Measurements from ENCODE around the gene CATSPERZ.

CATSPERZ gene

DNA sequence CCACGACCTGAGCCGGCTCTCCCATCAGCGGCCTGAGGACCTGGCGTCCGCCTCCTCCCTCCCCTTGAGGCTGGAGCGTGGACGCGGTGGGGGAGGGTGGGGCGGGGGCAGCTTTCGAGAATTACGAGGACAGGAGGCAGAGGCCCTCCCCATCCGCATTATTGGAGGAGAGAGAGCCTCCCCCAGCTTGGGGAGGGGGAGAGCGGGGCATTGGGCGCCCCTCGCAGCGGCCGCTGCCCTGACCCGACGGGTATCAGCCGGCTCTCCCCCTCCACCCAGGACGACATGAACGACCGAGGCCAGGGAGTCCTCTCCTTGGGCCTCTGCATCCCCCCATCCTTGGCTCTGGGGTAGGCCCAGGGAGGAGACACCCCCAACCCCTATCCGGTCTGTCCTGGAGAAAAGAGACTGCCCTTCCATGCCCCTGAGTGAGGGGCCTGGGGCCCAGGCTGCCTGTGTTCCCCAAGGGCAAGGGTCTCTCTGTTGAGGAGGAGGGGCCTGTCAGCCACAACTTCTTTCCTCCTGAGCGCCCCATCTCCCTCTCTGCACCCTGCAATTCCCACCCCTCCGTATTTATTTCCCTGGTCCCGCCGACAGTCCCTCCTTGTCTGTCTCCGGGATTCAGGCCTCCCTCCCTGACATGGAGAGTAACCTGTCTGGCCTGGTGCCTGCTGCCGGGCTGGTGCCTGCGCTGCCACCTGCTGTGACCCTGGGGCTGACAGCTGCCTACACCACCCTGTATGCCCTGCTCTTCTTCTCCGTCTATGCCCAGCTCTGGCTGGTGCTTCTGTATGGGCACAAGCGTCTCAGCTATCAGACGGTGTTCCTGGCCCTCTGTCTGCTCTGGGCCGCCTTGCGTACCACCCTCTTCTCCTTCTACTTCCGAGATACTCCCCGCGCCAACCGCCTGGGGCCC, 14.0 kb upstream of the CATSPERZ start:
- DNase-seq, result peak; percentile 54

DNA sequence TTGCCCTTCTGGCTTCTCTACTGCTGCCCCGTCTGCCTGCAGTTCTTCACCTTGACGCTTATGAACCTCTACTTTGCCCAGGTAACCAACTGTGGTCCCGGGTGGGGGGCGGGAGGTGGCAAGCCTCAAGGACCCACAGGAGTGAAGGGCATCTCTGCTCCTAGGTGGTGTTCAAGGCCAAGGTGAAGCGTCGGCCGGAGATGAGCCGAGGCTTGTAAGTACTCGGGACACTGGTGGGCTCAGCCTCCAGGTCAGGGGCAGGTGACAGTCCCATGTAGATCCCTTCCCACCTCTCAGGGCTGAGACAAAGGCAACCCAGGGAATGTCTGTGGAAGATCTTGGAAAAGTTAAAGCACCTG, 13.4 kb upstream of the CATSPERZ start:
- DNase-seq, result no peak

DNA sequence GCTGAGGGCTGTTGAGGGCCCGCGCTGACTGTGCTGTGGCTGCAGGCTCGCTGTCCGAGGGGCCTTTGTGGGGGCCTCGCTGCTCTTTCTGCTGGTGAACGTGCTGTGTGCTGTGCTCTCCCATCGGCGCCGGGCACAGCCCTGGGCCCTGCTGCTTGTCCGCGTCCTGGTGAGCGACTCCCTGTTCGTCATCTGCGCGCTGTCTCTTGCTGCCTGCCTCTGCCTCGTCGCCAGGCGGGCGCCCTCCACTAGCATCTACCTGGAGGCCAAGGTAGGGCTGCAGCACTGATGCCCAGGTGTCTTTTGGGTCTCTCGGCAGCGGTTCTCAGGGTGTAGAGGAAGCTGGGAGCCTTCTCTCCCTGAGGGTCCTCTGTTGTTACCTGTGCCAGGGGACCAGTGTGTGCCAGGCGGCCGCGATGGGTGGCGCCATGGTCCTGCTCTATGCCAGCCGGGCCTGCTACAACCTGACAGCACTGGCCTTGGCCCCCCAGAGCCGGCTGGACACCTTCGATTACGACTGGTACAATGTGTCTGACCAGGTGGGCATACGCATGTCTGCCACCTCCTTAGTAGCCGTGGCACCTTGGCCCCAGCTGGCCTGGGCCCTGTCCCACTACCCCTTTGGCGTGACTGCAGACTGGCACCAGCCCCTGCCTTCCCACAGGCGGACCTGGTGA, 12.3 kb upstream of the CATSPERZ start:
- no peak for DNase-seq

DNA sequence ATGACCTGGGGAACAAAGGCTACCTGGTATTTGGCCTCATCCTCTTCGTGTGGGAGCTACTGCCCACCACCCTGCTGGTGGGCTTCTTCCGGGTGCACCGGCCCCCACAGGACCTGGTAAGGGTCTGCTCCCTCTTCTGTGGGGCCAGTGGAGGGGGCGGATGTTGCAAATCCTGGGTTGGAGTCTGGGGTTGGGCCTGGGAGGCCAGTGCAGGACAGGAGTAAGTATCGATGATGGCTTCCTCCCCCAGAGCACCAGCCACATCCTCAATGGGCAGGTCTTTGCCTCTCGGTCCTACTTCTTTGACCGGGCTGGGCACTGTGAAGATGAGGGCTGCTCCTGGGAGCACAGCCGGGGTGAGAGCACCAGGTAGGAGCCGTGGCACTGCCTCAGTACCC, 11.8 kb upstream of the CATSPERZ start:
- DNase-seq, result no peak

DNA sequence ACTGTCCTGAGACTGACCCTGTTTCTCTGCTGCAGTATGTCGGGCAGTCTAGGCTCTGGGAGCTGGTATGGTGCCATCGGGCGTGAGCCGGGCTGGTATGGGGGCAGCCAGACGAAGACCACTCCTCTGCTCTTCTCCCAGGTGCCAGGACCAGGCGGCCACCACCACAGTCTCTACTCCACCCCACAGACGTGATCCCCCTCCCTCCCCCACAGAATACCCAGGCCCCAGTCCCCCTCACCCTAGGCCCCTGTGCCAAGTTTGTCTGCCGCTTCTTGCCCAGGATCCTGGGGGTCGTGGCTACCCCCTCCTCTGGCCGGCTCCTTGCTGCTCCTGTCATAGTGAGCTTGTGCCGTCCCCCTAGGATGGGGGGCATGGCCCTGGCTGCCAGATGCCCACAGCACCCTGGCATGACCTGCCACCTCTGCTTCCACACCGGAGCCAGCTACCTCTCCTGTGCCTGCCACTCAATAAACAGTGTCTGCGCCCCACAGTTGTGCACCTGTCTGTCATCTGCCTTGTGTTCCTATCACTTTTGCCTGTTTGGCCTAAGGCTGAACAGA, 11.1 kb upstream of the CATSPERZ start:
- no peak for DNase-seq

DNA sequence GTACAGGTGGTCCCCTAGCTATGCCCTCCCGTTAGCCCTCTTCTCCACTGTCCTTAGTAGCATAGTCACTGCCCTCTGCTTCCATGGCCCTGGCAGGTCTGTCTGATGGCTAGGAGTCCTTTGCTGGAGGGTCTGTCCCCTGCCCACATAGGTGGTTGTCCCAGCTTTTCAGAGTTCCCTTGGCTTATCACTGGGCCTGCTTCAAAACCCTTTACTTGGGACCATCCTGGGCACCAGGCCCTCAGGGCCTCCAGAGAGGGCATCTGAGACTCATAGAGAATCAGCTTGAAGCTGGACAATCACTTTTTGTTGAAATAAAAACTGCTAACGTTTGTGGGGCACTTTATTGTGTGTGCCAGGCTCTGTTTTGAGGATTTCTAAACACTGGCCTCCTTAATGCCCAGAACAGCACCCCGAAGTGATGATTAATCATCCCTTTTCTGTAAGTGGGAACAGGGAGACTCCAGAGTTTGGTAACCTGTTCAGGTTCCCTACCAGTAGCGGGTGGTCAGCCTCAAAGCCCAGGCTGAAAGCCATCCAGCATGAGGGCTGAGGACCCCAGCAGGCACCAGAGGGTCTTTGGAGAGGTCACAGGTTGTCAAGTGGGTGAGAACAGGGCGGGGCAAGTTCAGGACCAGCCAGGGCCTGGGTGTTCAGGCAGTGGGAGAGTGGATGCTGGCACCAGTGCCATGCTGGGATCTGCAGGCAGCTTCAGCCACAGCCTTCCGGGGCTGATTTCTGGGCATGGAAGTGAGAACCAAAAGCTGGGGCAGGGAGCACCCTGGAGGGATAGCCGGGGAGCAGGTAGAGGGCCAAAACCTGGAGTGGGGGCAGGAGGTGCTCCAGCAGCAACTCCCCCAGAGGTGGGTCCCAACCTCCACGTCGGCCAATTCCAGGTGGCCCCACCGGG, 9.6 kb upstream of the CATSPERZ start:
- no peak for DNase-seq

DNA sequence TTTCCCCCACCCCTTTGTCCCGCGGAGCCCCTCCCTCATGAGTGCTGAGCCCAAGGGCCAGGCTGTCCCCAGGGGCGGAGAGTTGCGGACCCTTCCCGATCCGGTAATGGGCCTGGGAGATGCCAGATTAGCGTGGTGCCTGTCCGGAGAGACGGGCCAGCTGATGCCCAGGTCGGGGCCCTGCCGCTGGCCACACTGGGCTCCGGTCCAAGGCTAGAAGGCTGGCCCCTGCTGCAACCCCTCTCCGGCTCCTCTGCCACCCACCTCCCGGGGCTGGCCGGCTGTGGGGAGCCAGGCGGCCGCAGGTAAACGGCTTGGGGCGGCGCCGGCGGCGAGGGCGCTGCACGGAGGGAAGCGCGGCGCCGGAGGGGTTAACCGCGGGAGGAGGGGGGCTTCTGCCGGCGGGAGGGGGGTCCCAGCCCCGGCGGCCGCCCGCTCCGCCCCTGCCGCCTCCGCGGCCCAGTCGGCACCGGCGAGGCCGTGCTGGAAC, 8.9 kb upstream of the CATSPERZ start, which contains the start of gene KCNK4:
TSS of gene KCNK4 (plus strand) at position 41 of the 490 bp plus-strand sequence. CDS start 1,717 bp downstream, outside the sequence.
- DNase-seq, result no peak

DNA sequence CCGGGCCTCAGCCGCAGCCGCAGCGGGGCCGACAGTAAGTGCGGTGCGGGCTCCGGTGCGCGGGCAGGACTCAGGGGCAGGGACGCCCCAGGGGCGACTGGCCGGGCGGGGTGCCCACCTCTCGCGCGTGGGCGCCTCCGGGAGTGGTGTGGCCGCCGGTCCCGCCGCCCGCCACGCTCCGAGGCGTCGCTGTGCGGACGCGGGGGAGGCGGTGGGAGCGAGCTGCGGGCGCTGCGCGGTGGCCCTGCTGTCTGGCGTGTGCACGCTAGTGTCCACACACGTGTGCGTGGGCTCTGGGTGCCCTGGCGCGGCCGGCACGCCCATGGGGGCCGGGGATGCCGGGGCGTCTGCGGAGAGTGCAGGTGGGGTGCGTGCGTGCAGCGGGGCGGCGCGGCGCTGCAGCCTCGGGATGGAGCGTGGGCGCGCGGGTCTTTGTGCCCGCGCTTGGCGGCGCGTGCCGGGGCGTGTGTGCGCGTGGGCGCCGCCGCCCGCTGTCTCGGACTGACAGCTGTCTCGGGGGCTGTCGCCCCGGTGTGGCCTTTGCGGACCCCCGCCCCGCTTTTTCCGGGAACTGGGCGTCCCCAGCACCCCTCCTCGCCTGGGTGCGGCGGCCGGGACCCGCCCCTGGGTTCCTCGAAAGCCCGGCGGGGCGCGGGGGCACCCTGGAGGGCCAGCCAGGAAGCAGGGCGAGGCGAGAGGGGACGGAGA, 8.3 kb upstream of the CATSPERZ start:
- no peak for DNase-seq

DNA sequence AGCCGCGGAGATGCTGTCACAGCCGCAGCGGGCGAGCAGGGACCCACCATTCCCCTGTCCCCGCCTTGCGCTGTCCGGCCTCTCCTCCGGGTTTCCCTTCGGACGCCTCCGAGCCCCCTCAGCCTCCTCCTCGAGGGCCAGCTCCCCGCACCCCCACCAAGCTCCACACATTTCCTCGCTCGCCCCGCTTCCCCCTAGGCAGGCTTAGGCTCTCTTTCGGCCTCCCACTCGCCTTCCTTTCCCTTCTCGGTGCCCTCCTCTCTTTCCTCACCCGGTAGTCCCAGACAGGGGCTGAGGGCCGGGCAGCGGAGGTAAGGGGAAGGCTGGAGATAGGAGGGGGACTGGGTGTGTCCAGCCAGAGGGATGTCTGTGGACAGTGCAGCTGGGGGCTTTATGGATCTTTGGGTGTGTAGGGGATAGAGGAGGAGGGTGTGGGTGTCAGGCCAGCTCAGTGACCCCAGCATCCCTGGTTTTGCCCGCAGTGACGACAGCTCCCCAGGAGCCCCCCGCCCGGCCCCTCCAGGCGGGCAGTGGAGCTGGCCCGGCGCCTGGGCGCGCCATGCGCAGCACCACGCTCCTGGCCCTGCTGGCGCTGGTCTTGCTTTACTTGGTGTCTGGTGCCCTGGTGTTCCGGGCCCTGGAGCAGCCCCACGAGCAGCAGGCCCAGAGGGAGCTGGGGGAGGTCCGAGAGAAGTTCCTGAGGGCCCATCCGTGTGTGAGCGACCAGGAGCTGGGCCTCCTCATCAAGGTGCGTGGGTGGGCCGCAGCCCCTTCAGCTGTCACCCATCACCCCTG, 7.5 kb upstream of the CATSPERZ start:
- DNase-seq, result no peak

DNA sequence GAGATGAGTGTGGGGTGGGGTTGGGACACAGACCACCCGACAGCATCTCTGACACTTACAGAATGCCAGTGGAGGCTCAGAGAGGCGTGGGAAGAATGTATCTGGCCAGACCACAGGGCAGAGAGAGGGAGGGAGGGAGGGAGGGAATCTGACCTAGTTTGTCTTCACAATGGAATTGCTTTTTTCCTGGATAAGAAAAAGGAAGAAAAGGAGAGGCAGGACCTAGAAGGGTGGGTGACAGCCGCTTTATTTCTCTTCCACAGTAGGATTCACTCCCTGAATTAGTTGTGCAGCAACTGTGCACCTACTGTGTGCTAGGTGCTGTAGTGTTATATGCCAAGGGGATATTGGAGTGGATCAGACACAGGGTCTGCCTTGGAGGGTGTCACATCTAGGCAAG, 5.4 kb upstream of the CATSPERZ start:
- no peak for DNase-seq

DNA sequence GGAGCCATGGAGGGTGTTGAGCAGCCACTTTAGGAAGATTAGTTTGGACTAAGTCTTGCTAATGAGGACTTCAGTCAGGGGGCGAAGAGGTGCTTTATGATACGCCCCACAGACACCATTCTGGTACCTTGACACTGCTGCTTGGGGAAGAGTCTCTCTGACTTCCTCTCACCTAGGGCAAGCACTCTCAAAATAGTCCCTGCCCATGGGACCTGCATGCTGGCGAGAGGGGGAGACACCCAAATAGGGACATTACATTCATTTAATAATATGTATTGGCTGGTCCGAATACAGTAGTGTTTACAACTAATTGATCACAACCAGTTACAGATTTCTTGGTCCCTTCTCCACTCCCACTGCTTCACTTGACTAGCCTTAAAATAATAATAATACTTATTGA, 4.4 kb upstream of the CATSPERZ start:
- no peak for DNase-seq

DNA sequence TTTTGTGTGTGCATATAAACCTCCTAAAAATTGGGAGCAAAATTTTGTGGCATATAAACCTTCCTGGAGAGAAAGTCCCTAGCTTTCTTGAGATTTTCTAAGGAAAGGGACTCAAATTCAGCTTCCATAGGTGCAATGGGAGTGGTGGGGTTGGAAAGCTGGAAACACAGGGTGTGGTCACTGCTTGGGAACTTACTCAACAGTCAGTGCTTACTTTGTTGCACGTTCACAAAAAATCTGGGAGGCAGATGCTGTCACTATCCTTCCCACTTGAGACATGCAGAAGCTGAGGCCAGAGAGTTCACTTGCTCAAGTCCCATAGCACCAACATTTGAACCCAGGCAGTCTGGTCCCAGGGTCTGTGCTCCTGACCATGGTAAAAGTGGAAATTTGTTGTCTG, 3.9 kb upstream of the CATSPERZ start:
- no peak for DNase-seq

DNA sequence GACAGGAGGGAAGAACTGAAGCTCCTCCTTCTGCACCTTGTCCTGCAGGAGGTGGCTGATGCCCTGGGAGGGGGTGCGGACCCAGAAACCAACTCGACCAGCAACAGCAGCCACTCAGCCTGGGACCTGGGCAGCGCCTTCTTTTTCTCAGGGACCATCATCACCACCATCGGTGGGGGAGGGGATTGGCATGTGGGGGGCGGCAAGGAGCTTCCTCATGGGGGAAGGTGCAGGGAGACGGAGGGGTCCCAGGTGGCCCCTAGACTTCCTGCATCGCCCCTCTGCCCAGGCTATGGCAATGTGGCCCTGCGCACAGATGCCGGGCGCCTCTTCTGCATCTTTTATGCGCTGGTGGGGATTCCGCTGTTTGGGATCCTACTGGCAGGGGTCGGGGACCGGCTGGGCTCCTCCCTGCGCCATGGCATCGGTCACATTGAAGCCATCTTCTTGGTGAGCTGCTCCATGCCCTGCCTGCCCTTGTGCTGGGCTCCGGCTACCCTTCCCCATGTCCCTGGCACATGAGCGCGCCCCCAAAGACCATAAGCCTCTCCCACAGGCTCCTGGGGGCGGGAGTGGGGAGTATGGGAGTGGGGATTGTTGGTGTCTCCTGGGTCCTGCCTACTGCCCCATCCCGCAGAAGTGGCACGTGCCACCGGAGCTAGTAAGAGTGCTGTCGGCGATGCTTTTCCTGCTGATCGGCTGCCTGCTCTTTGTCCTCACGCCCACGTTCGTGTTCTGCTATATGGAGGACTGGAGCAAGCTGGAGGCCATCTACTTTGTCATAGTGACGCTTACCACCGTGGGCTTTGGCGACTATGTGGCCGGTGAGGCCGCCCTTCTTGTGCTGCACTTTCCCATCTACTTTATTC, 3.1 kb upstream of the CATSPERZ start:
- no peak for DNase-seq

DNA sequence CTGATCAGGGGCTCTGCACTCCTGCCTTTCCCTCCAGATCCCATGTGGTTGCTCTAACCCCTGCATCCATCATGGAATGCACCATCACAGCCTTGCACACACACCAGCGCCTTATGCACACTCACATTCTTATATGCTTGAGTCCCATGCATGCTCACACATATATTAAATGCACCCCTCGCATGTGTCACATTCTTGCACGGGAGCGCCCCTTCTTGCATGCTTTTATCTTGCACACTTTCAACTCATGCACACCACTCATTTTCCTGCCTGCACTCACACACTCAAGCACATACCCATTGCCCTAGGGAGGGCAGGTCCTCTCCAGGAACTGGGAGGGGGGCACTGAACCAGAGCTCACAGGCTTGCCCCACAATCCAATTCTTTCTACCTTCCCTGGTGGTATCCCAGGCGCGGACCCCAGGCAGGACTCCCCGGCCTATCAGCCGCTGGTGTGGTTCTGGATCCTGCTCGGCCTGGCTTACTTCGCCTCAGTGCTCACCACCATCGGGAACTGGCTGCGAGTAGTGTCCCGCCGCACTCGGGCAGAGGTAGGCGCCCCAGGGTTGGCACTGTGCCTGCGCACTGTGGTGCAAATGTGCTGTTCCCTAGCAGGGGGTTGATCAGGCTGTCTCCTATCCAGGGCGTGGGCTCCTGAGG, 2.3 kb upstream of the CATSPERZ start:
- DNase-seq, result no peak

DNA sequence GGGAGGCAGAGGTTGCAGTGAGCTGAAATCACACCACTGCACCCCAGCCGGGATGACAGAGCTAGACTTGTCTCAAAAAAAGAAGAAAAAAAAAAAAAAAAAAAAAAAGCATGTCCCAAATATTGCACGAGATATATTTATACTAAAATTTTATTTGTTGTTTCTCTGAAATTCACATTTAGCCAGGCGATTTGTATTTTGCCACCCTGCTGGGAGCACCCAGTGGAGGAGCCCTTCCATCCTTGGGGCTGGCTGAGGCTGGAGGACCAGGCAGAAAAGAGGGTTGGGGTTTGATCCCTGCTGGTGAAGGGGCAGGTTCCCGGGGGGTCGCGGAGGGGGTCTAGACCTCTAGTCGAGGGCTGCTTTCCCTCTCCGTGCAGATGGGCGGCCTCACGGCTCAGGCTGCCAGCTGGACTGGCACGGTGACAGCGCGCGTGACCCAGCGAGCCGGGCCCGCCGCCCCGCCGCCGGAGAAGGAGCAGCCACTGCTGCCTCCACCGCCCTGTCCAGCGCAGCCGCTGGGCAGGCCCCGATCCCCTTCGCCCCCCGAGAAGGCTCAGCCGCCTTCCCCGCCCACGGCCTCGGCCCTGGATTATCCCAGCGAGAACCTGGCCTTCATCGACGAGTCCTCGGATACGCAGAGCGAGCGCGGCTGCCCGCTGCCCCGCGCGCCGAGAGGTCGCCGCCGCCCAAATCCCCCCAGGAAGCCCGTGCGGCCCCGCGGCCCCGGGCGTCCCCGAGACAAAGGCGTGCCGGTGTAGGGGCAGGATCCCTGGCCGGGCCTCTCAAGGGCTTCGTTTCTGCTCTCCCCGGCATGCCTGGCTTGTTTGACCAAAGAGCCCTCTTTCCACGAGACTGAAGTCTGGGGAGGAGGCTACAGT, 952 bp upstream of the CATSPERZ start:
- DNase-seq, result no peak

DNA sequence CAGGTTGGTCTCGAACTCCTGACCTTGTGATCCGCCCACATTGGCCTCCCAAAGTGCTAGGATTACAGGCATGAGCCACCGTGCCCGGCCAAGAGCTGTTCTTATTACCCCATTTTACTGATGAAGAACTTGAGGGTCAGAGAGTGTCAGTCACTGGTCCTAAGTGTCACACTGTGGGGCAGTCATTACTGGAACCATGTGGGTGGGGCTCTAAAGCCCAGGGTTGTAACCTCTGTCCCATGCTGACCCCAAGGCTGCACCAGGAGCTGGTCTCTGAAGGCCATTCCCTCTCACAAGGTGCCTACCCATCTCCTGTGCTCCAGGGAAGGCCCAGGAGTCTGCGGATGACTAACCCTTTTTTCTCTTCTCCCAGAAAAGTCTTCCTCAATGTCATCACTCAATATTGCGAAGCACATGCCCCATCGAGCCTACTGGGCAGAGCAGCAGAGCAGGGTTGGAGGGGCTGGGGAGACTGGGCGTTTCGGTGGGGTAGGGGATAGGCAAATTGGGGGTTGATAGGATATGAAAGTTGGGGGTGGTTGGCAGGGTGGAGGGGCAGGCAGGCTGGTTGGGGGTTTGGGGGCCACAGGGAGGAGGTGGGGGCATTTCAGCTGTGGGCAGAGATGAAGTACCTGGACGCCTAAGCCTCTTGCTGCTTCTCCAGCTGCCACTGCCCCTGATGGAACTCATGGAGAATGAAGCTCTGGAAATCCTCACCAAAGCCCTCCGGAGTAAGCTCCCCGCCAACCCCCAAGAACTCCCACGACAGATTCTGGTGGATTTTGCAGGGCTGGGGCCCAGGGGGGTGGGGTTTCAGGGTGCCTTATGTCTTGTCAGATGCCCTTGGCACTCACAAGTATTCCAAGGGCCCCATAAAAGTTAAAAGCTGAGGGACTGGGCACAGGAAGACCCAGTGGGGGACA, 3.2 kb downstream of the CATSPERZ start:
- DNase-seq, result no peak

DNA sequence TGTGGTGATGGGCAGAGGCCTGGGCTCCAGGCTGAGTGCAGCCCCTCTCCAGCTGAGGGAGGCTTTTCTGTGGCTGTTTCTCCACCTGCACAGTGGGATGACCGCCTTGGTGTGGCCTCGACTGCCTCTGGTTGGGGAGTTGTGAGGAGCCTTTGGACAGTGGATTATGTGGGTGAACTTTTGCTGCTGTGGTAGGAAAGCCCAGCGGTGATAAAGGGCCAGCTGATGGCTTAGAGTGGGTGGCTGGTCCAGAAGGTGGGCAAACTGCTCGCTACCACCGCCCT, 3.8 kb downstream of the CATSPERZ start:
- no peak for DNase-seq
